HPDE6-E6E7 (cell line): ENCODE measurements around the gene DZIP1.

Experiments used
- DNase-seq: peaks from one replicate; pipeline ENCODE4 v3.0.0; 2011; ENCODE audit warnings: missing footprints; ENCODE audit errors: extremely low spot score

The DZIP1 gene

GRCh38 chr13:95642999-95643398 is 1.5 kb downstream of the DZIP1 start:
- no peak for DNase-seq

- DNase-seq, result no peak
These were observed 2.4 kb downstream of the DZIP1 start for GRCh38 chr13:95642028-95642621.

GRCh38 chr13:95641291-95642027 is 3.0 kb downstream of the DZIP1 start:
- DNase-seq, result no peak

- DNase-seq, result no peak
These were observed 7.7 kb downstream of the DZIP1 start for GRCh38 chr13:95636853-95637252.

GRCh38 chr13:95630593-95630992 is 13.9 kb downstream of the DZIP1 start:
- DNase-seq, result no peak

GRCh38 chr13:95629071-95629470 is 15.4 kb downstream of the DZIP1 start:
- DNase-seq, result no peak

- DNase-seq, result no peak
These were observed 16.0 kb downstream of the DZIP1 start for GRCh38 chr13:95628488-95628887.

- no peak for DNase-seq
These were observed 16.9 kb downstream of the DZIP1 start for GRCh38 chr13:95627590-95627989.

GRCh38 chr13:95626768-95627167 is 17.7 kb downstream of the DZIP1 start:
- no peak for DNase-seq

GRCh38 chr13:95624020-95624419 is 20.5 kb downstream of the DZIP1 start:
- no peak for DNase-seq

GRCh38 chr13:95623141-95623540 is 21.4 kb downstream of the DZIP1 start:
- DNase-seq, result no peak

GRCh38 chr13:95620825-95621498 is 23.5 kb downstream of the DZIP1 start:
- no peak for DNase-seq

- DNase-seq, result no peak
These were observed 24.3 kb downstream of the DZIP1 start for GRCh38 chr13:95620030-95620824.

GRCh38 chr13:95615539-95615938 is 29.0 kb downstream of the DZIP1 start:
- no peak for DNase-seq

- DNase-seq, result peak; percentile 19
These were observed 29.8 kb downstream of the DZIP1 start for GRCh38 chr13:95614641-95615245.

- no peak for DNase-seq
These were observed 35.7 kb downstream of the DZIP1 start for GRCh38 chr13:95608640-95609323.

- DNase-seq, result no peak
These were observed 37.1 kb downstream of the DZIP1 start for GRCh38 chr13:95607366-95607765.

- no peak for DNase-seq
These were observed 38.9 kb downstream of the DZIP1 start for GRCh38 chr13:95605448-95606125.

- no peak for DNase-seq
These were observed 40.0 kb downstream of the DZIP1 start for GRCh38 chr13:95604556-95604915.

- peak; percentile 80 for DNase-seq
These were observed 40.5 kb downstream of the DZIP1 start for GRCh38 chr13:95603887-95604555.
